Measurements from ENCODE around the gene ME2. TPM values are rescaled to one million over a fixed set of nuclear protein-coding genes. Genes with fewer than 3 reads are reported as not detected.

ME2 gene
- total RNA-seq, 4 donors from 2014 or later: 11.8 to 60.8 (median 48.1) TPM

DNA sequence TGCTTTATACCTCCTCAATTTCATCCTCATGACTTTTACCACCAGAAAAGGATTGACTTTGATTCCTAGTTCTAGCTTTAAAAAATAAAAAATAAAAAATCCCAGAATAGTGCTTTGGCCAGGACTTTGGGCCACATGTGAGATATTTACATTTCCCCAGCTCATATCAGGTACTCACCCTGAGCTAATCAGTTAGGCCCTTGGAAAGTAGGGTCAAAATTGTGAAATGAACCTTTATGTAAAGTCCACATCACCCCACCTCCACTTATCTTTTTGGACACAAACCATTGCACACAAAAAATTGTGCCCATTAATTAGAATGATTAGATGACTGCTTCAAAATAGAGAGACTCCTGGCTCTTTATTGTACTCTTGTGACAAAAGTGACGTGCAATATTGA, 17.2 kb downstream of the ME2 start:
- no peaks in the 10 kb centered on the region for H3K4me1 ChIP-seq
- H3K9me3 ChIP-seq: no peaks in the 10 kb centered on the region
- H3K36me3 ChIP-seq: no peaks in the 10 kb centered on the region
- H3K27ac ChIP-seq: no peak overlapping the region
- DNase-seq: no peak
- TF ChIP-seq, protein P1, sequence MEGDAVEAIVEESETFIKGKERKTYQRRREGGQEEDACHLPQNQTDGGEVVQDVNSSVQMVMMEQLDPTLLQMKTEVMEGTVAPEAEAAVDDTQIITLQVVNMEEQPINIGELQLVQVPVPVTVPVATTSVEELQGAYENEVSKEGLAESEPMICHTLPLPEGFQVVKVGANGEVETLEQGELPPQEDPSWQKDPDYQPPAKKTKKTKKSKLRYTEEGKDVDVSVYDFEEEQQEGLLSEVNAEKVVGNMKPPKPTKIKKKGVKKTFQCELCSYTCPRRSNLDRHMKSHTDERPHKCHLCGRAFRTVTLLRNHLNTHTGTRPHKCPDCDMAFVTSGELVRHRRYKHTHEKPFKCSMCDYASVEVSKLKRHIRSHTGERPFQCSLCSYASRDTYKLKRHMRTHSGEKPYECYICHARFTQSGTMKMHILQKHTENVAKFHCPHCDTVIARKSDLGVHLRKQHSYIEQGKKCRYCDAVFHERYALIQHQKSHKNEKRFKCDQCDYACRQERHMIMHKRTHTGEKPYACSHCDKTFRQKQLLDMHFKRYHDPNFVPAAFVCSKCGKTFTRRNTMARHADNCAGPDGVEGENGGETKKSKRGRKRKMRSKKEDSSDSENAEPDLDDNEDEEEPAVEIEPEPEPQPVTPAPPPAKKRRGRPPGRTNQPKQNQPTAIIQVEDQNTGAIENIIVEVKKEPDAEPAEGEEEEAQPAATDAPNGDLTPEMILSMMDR (IDR thresholded peaks at IDR 0.05): no peak
- no peak for TF ChIP-seq POLR2A (IDR thresholded peaks at IDR 0.05)
- intact Hi-C loops (cut with DNase I; ENCODE audit: low total_unique reads): no loop called here
- no peaks in the 10 kb centered on the region for H3K27me3 ChIP-seq
- H3K4me3 ChIP-seq: no peak overlapping the region

DNA sequence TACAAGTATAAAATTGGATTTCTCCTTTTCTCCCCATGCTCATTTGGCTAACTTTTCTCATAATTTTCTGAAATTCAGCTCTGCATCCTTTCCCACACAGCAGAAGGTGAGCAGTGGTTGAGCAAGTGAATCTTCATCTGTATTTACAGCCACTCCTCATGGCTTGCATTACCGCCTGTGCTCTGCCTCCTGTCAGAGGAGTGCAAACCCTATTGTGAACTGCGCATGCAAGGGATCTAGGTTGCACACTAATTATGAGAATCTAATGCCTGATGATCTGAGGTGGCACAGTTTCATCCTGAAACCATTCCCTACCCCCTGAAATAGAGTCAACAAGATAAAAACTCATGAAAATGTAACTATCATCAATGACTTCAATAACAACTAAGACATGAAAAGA, 20.0 kb downstream of the ME2 start:
- H3K4me3 ChIP-seq: no peak overlapping the region
- no peaks in the 10 kb centered on the region for H3K9me3 ChIP-seq
- DNase-seq: no peak
- H3K36me3 ChIP-seq: no peaks in the 10 kb centered on the region
- H3K27ac ChIP-seq: no peak overlapping the region
- intact Hi-C loops (cut with DNase I; ENCODE audit: low total_unique reads): no loop called here
- no peaks in the 10 kb centered on the region for H3K27me3 ChIP-seq
- H3K4me1 ChIP-seq: no peaks in the 10 kb centered on the region
- TF ChIP-seq, protein P1 (IDR thresholded peaks at IDR 0.05): no peak
- no peak for TF ChIP-seq POLR2A (IDR thresholded peaks at IDR 0.05)

DNA sequence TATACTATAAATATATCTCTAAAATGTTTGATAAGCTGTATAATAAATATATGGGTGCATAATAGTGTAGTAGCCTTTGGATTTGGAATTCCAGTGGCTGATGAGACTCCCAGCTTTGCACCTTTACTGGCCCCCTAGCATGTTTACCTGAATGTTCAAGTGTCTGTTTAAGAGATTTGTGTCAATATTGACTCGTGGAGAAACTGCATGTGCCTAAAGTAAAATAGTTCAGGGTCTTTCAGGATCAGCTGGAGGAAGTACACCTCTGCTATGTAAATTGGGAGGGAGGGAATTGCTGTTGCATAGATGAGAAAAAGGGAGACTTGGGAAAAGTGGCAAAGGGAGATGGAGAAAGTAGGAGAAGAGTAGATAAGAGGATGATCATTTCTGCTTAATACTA, 23.9 kb downstream of the ME2 start:
- H3K36me3 ChIP-seq: no peaks in the 10 kb centered on the region
- H3K27ac ChIP-seq: no peak overlapping the region
- TF ChIP-seq POLR2A (IDR thresholded peaks at IDR 0.05): no peak
- TF ChIP-seq, protein P1 (IDR thresholded peaks at IDR 0.05): no peak
- H3K9me3 ChIP-seq: no peaks in the 10 kb centered on the region
- H3K4me3 ChIP-seq: no peak overlapping the region
- H3K27me3 ChIP-seq: no peaks in the 10 kb centered on the region
- DNase-seq: no peak
- intact Hi-C loops (cut with DNase I; ENCODE audit: low total_unique reads): no loop called here
- H3K4me1 ChIP-seq: no peaks in the 10 kb centered on the region

DNA sequence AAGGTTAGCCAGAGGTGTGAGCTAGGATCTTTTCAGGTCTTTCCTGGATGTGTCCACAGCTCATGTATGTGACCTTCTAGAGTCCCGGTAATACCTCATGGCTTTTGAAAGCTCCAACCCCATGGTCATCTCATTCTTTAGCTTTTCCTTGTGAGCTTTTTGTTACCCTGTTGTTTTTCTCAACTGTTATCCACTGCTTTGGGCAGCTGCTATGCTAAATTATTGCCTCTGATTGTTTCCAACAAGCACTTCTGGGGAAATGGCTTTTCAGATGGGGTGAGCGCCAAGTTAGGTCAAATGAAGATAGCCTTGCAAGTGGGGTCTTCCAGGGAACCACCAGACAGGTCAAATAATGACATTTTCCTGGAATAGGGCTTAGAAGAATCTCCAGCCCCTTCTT, 27.9 kb downstream of the ME2 start:
- Histone ChIP-seq H3K9me3 (no peaks in the 10 kb centered on the region), H3K27me3 (no peaks in the 10 kb centered on the region), H3K4me1 (no peaks in the 10 kb centered on the region), H3K27ac (no peak overlapping the region), H3K36me3 (no peaks in the 10 kb centered on the region), H3K4me3 (no peak overlapping the region)
- no peak for DNase-seq
- TF ChIP-seq POLR2A (IDR thresholded peaks at IDR 0.05): no peak
- TF ChIP-seq, protein P1 (IDR thresholded peaks at IDR 0.05): no peak
- intact Hi-C loops (cut with DNase I; ENCODE audit: low total_unique reads): no loop called here

DNA sequence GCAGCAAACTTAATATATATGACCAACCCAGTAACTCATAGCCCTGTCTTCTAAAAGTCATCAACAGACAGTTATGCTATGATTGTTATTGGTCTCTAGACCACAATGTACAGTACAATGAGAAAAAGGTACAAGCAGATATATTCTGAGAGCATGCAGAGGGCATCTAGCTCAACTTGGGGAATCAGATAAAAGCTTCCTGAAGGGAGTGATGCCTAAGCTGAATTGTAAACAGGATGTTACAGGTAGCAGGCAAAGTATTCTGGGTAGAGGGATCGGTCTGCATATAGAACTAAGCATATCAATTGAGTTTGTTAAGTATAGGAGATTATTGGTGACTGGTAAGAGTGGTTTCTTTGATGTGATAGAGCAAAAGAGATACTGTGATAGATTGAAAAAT, 30.3 kb downstream of the ME2 start:
- DNase-seq: no peak
- H3K36me3 ChIP-seq: no peaks in the 10 kb centered on the region
- TF ChIP-seq, protein P1 (IDR thresholded peaks at IDR 0.05): no peak
- no peak for TF ChIP-seq POLR2A (IDR thresholded peaks at IDR 0.05)
- H3K4me3 ChIP-seq: no peak overlapping the region
- no peaks in the 10 kb centered on the region for H3K9me3 ChIP-seq
- intact Hi-C loops (cut with DNase I; ENCODE audit: low total_unique reads): no loop called here
- H3K27ac ChIP-seq: no peak overlapping the region
- H3K4me1 ChIP-seq: no peaks in the 10 kb centered on the region
- no peaks in the 10 kb centered on the region for H3K27me3 ChIP-seq

All from uterus (tissue), 4 donors.